ENCODE measurements around the gene APBB1IP.
"Not testable (repeated sequence)": the region's sequence is repeated elsewhere in the genome, so short reads cannot be mapped to it uniquely, and the experiment has no call there.

APBB1IP gene

GRCh38 chr10:26463986-26464385 lies 25.8 kb downstream of the APBB1IP start:
- Histone ChIP-seq H3K9me2 (replicated peaks; ENCODE audit: low read depth, low read length) (no peaks in the 10 kb centered on the region), H3K4me2 (ENCODE audit: low read depth, low read length, poor library complexity, severe bottlenecking) (no peak overlapping the region), H4K20me1 (ENCODE audit: insufficient read depth, low read length, poor library complexity, severe bottlenecking) (no peaks in the 10 kb centered on the region), H3K9ac (ENCODE audit: low read depth, low read length, poor library complexity, severe bottlenecking) (no peak overlapping the region), H3K79me2 (ENCODE audit: insufficient read depth, low read length) (no peaks in the 10 kb centered on the region; the same call in 1 of the 2 replicates), H3K4me1 (ENCODE audit: insufficient read depth, low read length, poor library complexity, severe bottlenecking) (no peaks in the 10 kb centered on the region), H3K9me3 (ENCODE audit: insufficient read depth, low read depth, low read length) (no peaks in the 10 kb centered on the region), H3K4me3 (ENCODE audit: low read length, poor library complexity, severe bottlenecking) (no peak overlapping the region), H3F3A (ENCODE audit: low read depth) (no peaks in the 10 kb centered on the region), H2AFZ (ENCODE audit: low read length) (no peak overlapping the region), H3K27me3 (ENCODE audit: insufficient read depth, low read length, poor library complexity, severe bottlenecking) (no peaks in the 10 kb centered on the region), H3K36me3 (ENCODE audit: insufficient read depth, low read length) (no peaks in the 10 kb centered on the region)
- TF ChIP-seq, protein P1, sequence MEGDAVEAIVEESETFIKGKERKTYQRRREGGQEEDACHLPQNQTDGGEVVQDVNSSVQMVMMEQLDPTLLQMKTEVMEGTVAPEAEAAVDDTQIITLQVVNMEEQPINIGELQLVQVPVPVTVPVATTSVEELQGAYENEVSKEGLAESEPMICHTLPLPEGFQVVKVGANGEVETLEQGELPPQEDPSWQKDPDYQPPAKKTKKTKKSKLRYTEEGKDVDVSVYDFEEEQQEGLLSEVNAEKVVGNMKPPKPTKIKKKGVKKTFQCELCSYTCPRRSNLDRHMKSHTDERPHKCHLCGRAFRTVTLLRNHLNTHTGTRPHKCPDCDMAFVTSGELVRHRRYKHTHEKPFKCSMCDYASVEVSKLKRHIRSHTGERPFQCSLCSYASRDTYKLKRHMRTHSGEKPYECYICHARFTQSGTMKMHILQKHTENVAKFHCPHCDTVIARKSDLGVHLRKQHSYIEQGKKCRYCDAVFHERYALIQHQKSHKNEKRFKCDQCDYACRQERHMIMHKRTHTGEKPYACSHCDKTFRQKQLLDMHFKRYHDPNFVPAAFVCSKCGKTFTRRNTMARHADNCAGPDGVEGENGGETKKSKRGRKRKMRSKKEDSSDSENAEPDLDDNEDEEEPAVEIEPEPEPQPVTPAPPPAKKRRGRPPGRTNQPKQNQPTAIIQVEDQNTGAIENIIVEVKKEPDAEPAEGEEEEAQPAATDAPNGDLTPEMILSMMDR (conservative IDR thresholded peaks at IDR 0.05; ENCODE audit: low read length) = no peak
- no peak for TF ChIP-seq EZH2phosphoT487 (IDR thresholded peaks at IDR 0.05; ENCODE audit: borderline replicate concordance)

GRCh38 chr10:26464632-26465280 lies 26.6 kb downstream of the APBB1IP start:
- Histone ChIP-seq H3F3A (ENCODE audit: low read depth) (no peaks in the 10 kb centered on the region), H3K27me3 (ENCODE audit: insufficient read depth, low read length, poor library complexity, severe bottlenecking) (no peaks in the 10 kb centered on the region), H3K79me2 (ENCODE audit: insufficient read depth, low read length) (no peaks in the 10 kb centered on the region; the same call in 1 of the 2 replicates), H2AFZ (ENCODE audit: low read length) (no peak overlapping the region), H3K36me3 (ENCODE audit: insufficient read depth, low read length) (no peaks in the 10 kb centered on the region), H3K4me3 (ENCODE audit: low read length, poor library complexity, severe bottlenecking) (no peak overlapping the region), H3K9me3 (ENCODE audit: insufficient read depth, low read depth, low read length) (no peaks in the 10 kb centered on the region), H3K9ac (ENCODE audit: low read depth, low read length, poor library complexity, severe bottlenecking) (no peak overlapping the region), H4K20me1 (ENCODE audit: insufficient read depth, low read length, poor library complexity, severe bottlenecking) (no peaks in the 10 kb centered on the region), H3K4me2 (ENCODE audit: low read depth, low read length, poor library complexity, severe bottlenecking) (no peak overlapping the region), H3K4me1 (ENCODE audit: insufficient read depth, low read length, poor library complexity, severe bottlenecking) (no peaks in the 10 kb centered on the region), H3K9me2 (replicated peaks; ENCODE audit: low read depth, low read length) (no peaks in the 10 kb centered on the region)
- TF ChIP-seq, protein P1 (conservative IDR thresholded peaks at IDR 0.05; ENCODE audit: low read length) = no peak
- TF ChIP-seq EZH2phosphoT487 (IDR thresholded peaks at IDR 0.05; ENCODE audit: borderline replicate concordance) = no peak

- not testable (repeated sequence) for H3K79me2 ChIP-seq (ENCODE audit: insufficient read depth, low read length); H3K9ac ChIP-seq (ENCODE audit: low read depth, low read length, poor library complexity, severe bottlenecking); H3K27me3 ChIP-seq (ENCODE audit: insufficient read depth, low read length, poor library complexity, severe bottlenecking); H3K9me2 ChIP-seq (replicated peaks; ENCODE audit: low read depth, low read length); H3F3A ChIP-seq (ENCODE audit: low read depth); H3K9me3 ChIP-seq (ENCODE audit: insufficient read depth, low read depth, low read length); H3K4me3 ChIP-seq (ENCODE audit: low read length, poor library complexity, severe bottlenecking); H4K20me1 ChIP-seq (ENCODE audit: insufficient read depth, low read length, poor library complexity, severe bottlenecking); H3K4me1 ChIP-seq (ENCODE audit: insufficient read depth, low read length, poor library complexity, severe bottlenecking); H3K4me2 ChIP-seq (ENCODE audit: low read depth, low read length, poor library complexity, severe bottlenecking); H2AFZ ChIP-seq (ENCODE audit: low read length); H3K36me3 ChIP-seq (ENCODE audit: insufficient read depth, low read length)
These were observed 28.4 kb downstream of the APBB1IP start for GRCh38 chr10:26466531-26466930.

GRCh38 chr10:26467639-26468038 lies 29.5 kb downstream of the APBB1IP start:
- Histone ChIP-seq H3K79me2 (ENCODE audit: insufficient read depth, low read length) (no peaks in the 10 kb centered on the region; the same call in 1 of the 2 replicates), H4K20me1 (ENCODE audit: insufficient read depth, low read length, poor library complexity, severe bottlenecking) (no peaks in the 10 kb centered on the region), H3F3A (ENCODE audit: low read depth) (no peaks in the 10 kb centered on the region), H3K9me2 (replicated peaks; ENCODE audit: low read depth, low read length) (no peaks in the 10 kb centered on the region), H2AFZ (ENCODE audit: low read length) (no peak overlapping the region), H3K36me3 (ENCODE audit: insufficient read depth, low read length) (no peaks in the 10 kb centered on the region), H3K4me2 (ENCODE audit: low read depth, low read length, poor library complexity, severe bottlenecking) (no peak overlapping the region), H3K27me3 (ENCODE audit: insufficient read depth, low read length, poor library complexity, severe bottlenecking) (no peaks in the 10 kb centered on the region), H3K9ac (ENCODE audit: low read depth, low read length, poor library complexity, severe bottlenecking) (no peak overlapping the region), H3K4me3 (ENCODE audit: low read length, poor library complexity, severe bottlenecking) (no peak overlapping the region), H3K4me1 (ENCODE audit: insufficient read depth, low read length, poor library complexity, severe bottlenecking) (no peaks in the 10 kb centered on the region), H3K9me3 (ENCODE audit: insufficient read depth, low read depth, low read length) (no peaks in the 10 kb centered on the region)
- TF ChIP-seq, protein P1 (conservative IDR thresholded peaks at IDR 0.05; ENCODE audit: low read length) = no peak
- TF ChIP-seq EZH2phosphoT487 (IDR thresholded peaks at IDR 0.05; ENCODE audit: borderline replicate concordance) = no peak

Data from Loucy (cell line).